ENCODE data around the gene ABLIM3. TPM values are rescaled to one million over a fixed set of nuclear protein-coding genes. Genes with fewer than 3 reads are reported as not detected.

Gene ABLIM3
- total and polyA plus RNA-seq, 2 of the 8 experiments (the other 6 are each of a cell fraction or from before 2014, with no cell fraction given) = 0.36 to 0.56 TPM

DNA sequence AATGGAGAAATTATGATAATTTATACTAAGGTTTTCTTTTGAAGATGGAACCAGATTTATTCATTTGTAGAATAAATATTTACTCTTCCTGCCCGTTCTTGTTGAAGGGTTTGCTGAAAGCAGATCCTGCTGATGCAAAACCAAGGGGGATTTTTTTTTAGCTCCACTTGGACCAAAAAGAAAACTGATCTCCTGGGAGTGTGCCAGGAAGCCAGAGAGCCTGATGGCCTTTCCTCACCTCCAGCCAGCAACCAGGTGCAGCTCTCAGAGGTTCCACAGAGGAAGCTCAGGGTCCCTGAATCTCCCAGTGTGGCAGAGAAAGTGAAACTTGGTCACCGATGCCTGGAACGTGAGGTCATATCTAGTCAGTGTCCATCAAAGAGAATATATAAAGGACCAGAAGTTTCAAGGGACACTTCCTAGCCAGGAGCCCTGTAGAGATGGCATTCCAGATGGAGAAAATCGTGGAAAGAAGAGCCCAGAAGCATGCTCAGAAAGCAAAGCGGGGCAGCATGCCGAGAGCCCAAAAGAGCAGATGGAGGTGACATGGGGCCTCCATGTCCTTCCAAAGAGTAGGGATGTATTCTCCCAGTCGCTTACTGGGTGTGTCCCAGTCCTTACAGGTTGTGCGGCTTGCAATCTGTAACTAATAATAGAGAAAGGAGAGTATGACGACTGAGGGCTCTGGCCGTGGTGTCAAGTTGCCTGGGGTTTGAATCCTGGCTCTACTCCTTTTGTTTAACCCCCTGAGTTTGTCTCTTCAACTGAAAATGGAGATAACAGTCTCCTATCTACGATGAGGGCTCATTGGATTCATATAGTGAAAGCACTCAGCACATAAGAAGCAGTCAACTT is 142.6 kb downstream of the ABLIM3 start:
- DNase-seq (ENCODE audit: low read depth in 1 of 2, low spot score in 2 of 2) = no peak
- POLR2A ChIA-PET (ENCODE audit: partially characterized antibody) = no interaction called here
- FAIRE-seq = no peak
- H2BK15ac ChIP-seq (ENCODE audit: low read length) = no peak overlapping the region
- H3K9me3 ChIP-seq (ENCODE audit: insufficient read depth in 2 of 2, low read depth in 1 of 2, low read length in 1 of 2) = no peaks in the 10 kb centered on the region
- H4K91ac ChIP-seq (replicated peaks; ENCODE audit: insufficient read length, low read length) = no peak overlapping the region
- no peak overlapping the region for H2AFZ ChIP-seq (ENCODE audit: low read length)
- H2BK20ac ChIP-seq (ENCODE audit: low read length) = no peak overlapping the region
- no peak overlapping the region for H2BK12ac ChIP-seq (ENCODE audit: low read depth, low read length)
- no peak overlapping the region for H2BK120ac ChIP-seq (replicated peaks; ENCODE audit: low read depth, low read length)
- no peak overlapping the region for H3K23ac ChIP-seq (ENCODE audit: insufficient read length)
- H3K23me2 ChIP-seq (ENCODE audit: low read depth, low read length) = no peaks in the 10 kb centered on the region
- no peak overlapping the region for H2BK5ac ChIP-seq (ENCODE audit: low read depth, low read length)
- H3K9ac ChIP-seq (replicated peaks in 1 of 4; ENCODE audit: extremely low read depth in 1 of 4, low read depth in 3 of 4, low read length in 3 of 4) = no peak overlapping the region
- no peaks in the 10 kb centered on the region for H3K79me1 ChIP-seq (ENCODE audit: low read depth, low read length)
- no peak overlapping the region for H2AK5ac ChIP-seq (ENCODE audit: low read depth, low read length)
- no peaks in the 10 kb centered on the region; a peak in 1 of 7 replicates for H3K27me3 ChIP-seq (replicated peaks in 1 of 4; ENCODE audit: control insufficient read depth in 3 of 4, extremely low read depth in 1 of 4, insufficient read depth in 3 of 4, low read length in 3 of 4)
- 83% methylated on average over 11 of the region's 11 CpGs; no CpG with 5 or more reads in 1 of the 2 experiments for WGBS, 2 experiments (ENCODE audit: extremely low coverage in 1 of 2, insufficient coverage in 1 of 2, insufficient read length in 1 of 2, insufficient replicate concordance in 2 of 2, low coverage in 1 of 2, low lambda C conversion rate in 2 of 2, missing lambda C conversion rate in 1 of 2)
- no peak overlapping the region; the same call in 1 of the 2 replicates for H4K8ac ChIP-seq (ENCODE audit: extremely low read depth, insufficient read depth, low read length)
- H4K5ac ChIP-seq (ENCODE audit: insufficient read length, low read depth, low read length) = no peak overlapping the region
- CTCF ChIA-PET (ENCODE audit: partially characterized antibody) = interaction anchor here (1.1 to 2.5 kb wide), 2 partner anchors 8 to 15 kb away, joined by 4 to 7 read pairs; no protein-coding TSS in a partner anchor
- no peak overlapping the region for H3K4me2 ChIP-seq (ENCODE audit: insufficient read depth in 1 of 2, low read depth in 2 of 2, low read length in 2 of 2)
- no peak overlapping the region for H3K4me3 ChIP-seq (ENCODE audit: extremely low read depth in 1 of 4, insufficient read depth in 2 of 4, low read depth in 3 of 4, low read length in 4 of 4)
- no peaks in the 10 kb centered on the region for H3K79me2 ChIP-seq (ENCODE audit: control insufficient read depth in 1 of 2, insufficient read depth in 2 of 2, low read length in 2 of 2)
- H3K4me1 ChIP-seq (replicated peaks in 1 of 4; ENCODE audit: control insufficient read depth in 3 of 4, insufficient read depth in 4 of 4, low read length in 3 of 4) = no peaks in the 10 kb centered on the region
- H3K14ac ChIP-seq (ENCODE audit: insufficient read length) = no peak overlapping the region
- H3K27ac ChIP-seq (ENCODE audit: low read depth, low read length) = no peak overlapping the region
- H3K18ac ChIP-seq (ENCODE audit: extremely low read depth, low read length) = no peak overlapping the region
- no peak overlapping the region for H3K56ac ChIP-seq (replicated peaks; ENCODE audit: insufficient read length, low read depth, low read length)
- H4K20me1 ChIP-seq (replicated peaks in 1 of 2; ENCODE audit: control insufficient read depth in 1 of 2, insufficient read depth in 2 of 2, low read length in 2 of 2) = no peaks in the 10 kb centered on the region
- H3K36me3 ChIP-seq (ENCODE audit: control insufficient read depth in 2 of 4, insufficient read depth in 4 of 4, low read length in 3 of 4) = no peaks in the 10 kb centered on the region; a peak in 1 of 8 replicates
- no peak overlapping the region for H3K4ac ChIP-seq (replicated peaks; ENCODE audit: insufficient read length, low read depth, low read length)
- TF ChIP-seq PHF8 (conservative IDR thresholded peaks at IDR 0.05; ENCODE audit: low read depth, low read length) = no peak
- TF ChIP-seq SIRT6 (IDR thresholded peaks at IDR 0.05; ENCODE audit: low read length) = no peak
- TF ChIP-seq, protein P1, sequence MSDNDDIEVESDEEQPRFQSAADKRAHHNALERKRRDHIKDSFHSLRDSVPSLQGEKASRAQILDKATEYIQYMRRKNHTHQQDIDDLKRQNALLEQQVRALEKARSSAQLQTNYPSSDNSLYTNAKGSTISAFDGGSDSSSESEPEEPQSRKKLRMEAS (IDR thresholded peaks at IDR 0.05) = no peak
- TF ChIP-seq GTF2F1 (IDR thresholded peaks at IDR 0.05; ENCODE audit: borderline replicate concordance, low read depth, low read length) = no peak
- TF ChIP-seq KDM5A (IDR thresholded peaks at IDR 0.05; ENCODE audit: low read length) = no peak
- no peak for TF ChIP-seq MAFK (IDR thresholded peaks at IDR 0.05; ENCODE audit: low read depth, low read length)
- TF ChIP-seq SRF (IDR thresholded peaks at IDR 0.05; ENCODE audit: low read depth, low read length) = no peak
- TF ChIP-seq RXRA (IDR thresholded peaks at IDR 0.05; ENCODE audit: insufficient read depth, low read depth, low read length) = no peak
- TF ChIP-seq, protein P2, sequence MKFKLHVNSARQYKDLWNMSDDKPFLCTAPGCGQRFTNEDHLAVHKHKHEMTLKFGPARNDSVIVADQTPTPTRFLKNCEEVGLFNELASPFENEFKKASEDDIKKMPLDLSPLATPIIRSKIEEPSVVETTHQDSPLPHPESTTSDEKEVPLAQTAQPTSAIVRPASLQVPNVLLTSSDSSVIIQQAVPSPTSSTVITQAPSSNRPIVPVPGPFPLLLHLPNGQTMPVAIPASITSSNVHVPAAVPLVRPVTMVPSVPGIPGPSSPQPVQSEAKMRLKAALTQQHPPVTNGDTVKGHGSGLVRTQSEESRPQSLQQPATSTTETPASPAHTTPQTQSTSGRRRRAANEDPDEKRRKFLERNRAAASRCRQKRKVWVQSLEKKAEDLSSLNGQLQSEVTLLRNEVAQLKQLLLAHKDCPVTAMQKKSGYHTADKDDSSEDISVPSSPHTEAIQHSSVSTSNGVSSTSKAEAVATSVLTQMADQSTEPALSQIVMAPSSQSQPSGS (IDR thresholded peaks at IDR 0.05; ENCODE audit: low read length) = no peak
- TF ChIP-seq ZNF274 (IDR thresholded peaks at IDR 0.05; ENCODE audit: borderline replicate concordance, extremely low read depth, low read length) = no peak
- no peak for TF ChIP-seq TAF1 (IDR thresholded peaks at IDR 0.05; ENCODE audit: low read depth, low read length)
